K562 (cell line): ENCODE results near the gene HNRNPLL. TPM values are rescaled to one million over a fixed set of nuclear protein-coding genes. Genes with fewer than 3 reads are reported as not detected.
A peak's percentile ranks its signal among the peaks of the same experiment; 100 is the strongest.

Experiments used
- DNMT1 ChIP-seq: fragments of 450-650 bp; IDR thresholded peaks from 2 replicates; pipeline ENCODE4 v1.6.1; 2016; ENCODE audit warnings: antibody characterized with exemption, mild to moderate bottlenecking
- ETV5 ChIP-seq: sonication (generic); formaldehyde crosslinking; IDR thresholded peaks from 2 replicates; pipeline ENCODE4 v1.4.0; 2020; ENCODE audit warnings: low read depth, mild to moderate bottlenecking, missing genetic modification reagents
- HSF4 ChIP-seq: fragments of 250-450 bp; sonication (Bioruptor Pico); IDR thresholded peaks from 2 replicates; pipeline ENCODE4 v2.1.2; 2022; ENCODE audit warnings: mild to moderate bottlenecking, moderate library complexity, borderline replicate concordance
- KLF1 ChIP-seq: fragments of 450-650 bp; IDR thresholded peaks from 2 replicates; pipeline ENCODE4 v1.6.1; 2016; ENCODE audit warnings: missing genetic modification characterization, missing compliant biosample characterization
- PCBP1 ChIP-seq: fragments of 200-400 bp; formaldehyde crosslinking; IDR thresholded peaks from 2 replicates; pipeline ENCODE4 v1.6.1; 2018; ENCODE audit warnings: mild to moderate bottlenecking, low read depth, low read length; ENCODE audit not compliant: poor library complexity, severe bottlenecking
- POLR2H ChIP-seq: IDR thresholded peaks from 2 replicates; pipeline ENCODE4 v1.6.1; 2016; ENCODE audit warnings: missing genetic modification characterization, low read depth, mild to moderate bottlenecking, control low read depth, missing compliant biosample characterization, moderate library complexity
- TCF15 ChIP-seq: fragments of 250-450 bp; sonication (Bioruptor Pico); IDR thresholded peaks from 2 replicates; pipeline ENCODE4 v1.8.0; 2022; ENCODE audit warnings: moderate library complexity, mild to moderate bottlenecking, inconsistent platforms
- XRCC3 ChIP-seq: fragments of 450-650 bp; IDR thresholded peaks from 2 replicates; pipeline ENCODE4 v1.6.1; 2017; ENCODE audit warnings: mild to moderate bottlenecking, moderate library complexity
- ZBTB5 ChIP-seq: fragments of 450-650 bp; IDR thresholded peaks from 2 replicates; pipeline ENCODE4 v1.6.1; 2017; ENCODE audit warnings: antibody characterized with exemption
- ZBTB8A ChIP-seq: fragments of 450-650 bp; IDR thresholded peaks from 2 replicates; pipeline ENCODE4 v1.6.1; 2018; ENCODE audit warnings: mild to moderate bottlenecking, moderate library complexity; ENCODE audit not compliant: partially characterized antibody
- ZFX ChIP-seq: sonication (generic); formaldehyde crosslinking; IDR thresholded peaks from 2 replicates; pipeline ENCODE4 v1.8.0; 2022; ENCODE audit warnings: mild to moderate bottlenecking, missing genetic modification reagents, moderate library complexity
- ZNF311 ChIP-seq: fragments of 250-450 bp; sonication (Bioruptor Pico); IDR thresholded peaks from 2 replicates; pipeline ENCODE4 v1.4.0; 2020; ENCODE audit warnings: mild to moderate bottlenecking, moderate library complexity
- ZNF696 ChIP-seq: fragments of 250-450 bp; sonication (Bioruptor Pico); conservative IDR thresholded peaks from 2 replicates; pipeline ENCODE4 v1.4.0; 2020; ENCODE audit warnings: mild to moderate bottlenecking, moderate library complexity
- polyA plus RNA-seq, 8 experiments: library from polyadenylated mRNA; depleted of rRNA in 4 of 8; stranded (reverse) in 5 of 8; unstranded in 3 of 8; fragments of >200 nt; fragmentation: Nextera tagmentation in 2 of 8; fragmentation: Illumina TruSeq in 1 of 8; extraction: Ambion mirVana in 2 of 8; extraction: Trizol in 1 of 8; gene quantifications; 2 replicates each; pipeline versions ENCODE4 v1.2.1 to v1.2.3, GENCODE V29; 2011 to 2014; ENCODE audit warnings: inconsistent platforms in 1 of 8, missing spikeins in 1 of 8
- total RNA-seq, 7 experiments: library from RNA; depleted of rRNA in 6 of 7; stranded (reverse); fragments of >200 nt in 6 of 7; fragmentation: Illumina TruSeq in 2 of 7; extraction: Trizol in 2 of 7; gene quantifications; 2 replicates each; pipeline versions ENCODE4 v1.2.1 to v1.2.3, GENCODE V29; 2011 to 2021; ENCODE audit warnings: low replicate concordance in 1 of 7
- TF ChIP-seq, protein P1 (sequence below): sonication (generic); formaldehyde crosslinking; IDR thresholded peaks from 2 replicates; pipeline ENCODE4 v1.8.1; 2023; ENCODE audit warnings: mild to moderate bottlenecking, missing genetic modification reagents
- TF ChIP-seq, protein P2 (sequence below): fragments of 150-350 bp; IDR thresholded peaks from 2 replicates; pipeline ENCODE4 v1.6.1; 2014; ENCODE audit warnings: low read depth, mild to moderate bottlenecking, low read length, borderline replicate concordance
- TF ChIP-seq, protein P3 (sequence below): sonication (generic); formaldehyde crosslinking; IDR thresholded peaks from 2 replicates; pipeline ENCODE4 v1.8.0; 2022; ENCODE audit warnings: mild to moderate bottlenecking, missing genetic modification reagents, borderline replicate concordance

Gene HNRNPLL
- total and polyA plus RNA-seq, 9 of the 15 experiments (the other 6 are each of a cell fraction or from before 2014, with no cell fraction given), result 19.8 to 135 (median 57.8) TPM

DNA sequence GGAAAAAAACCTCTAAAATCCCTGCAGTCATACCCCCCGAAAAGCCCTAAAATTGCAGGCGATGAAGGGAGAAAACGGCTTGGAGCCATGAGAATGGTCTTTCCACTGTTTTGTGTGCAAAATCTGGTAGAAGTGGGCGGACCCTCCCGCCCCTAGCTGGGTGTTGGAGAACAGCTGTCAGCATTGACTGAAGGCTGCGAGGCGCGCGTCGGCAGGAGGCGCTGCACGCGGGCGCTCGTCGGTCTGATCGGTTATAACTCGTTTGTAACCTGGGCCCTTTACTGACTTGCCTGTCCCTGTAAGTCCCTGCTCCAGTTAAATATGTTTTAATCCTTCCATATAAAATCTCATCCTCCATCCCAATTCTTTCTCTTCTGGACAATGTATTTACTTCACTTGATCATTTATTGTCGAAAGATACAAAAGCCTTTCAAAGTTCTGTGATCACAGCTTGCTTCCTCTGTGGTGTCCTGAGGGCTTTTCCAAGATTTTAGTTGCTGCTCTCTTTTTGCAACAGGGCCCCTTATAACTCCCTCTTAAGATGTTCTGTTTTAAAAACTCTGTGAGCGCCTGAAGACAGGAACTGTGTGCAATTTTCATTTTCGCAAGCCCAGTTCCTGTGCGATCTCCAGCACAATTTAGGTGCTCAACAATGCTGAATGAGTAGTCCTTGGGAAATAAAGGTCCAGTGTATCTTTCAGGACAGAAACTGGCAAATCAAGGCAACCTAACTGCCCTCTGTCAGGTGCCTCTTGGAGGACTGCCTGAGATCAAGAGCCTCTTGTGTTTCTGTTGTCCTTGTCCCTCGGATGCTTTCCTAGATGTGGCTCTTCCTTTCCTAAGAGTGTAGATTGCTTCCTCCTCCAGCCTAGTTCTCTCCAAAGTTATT is 918 bp upstream of the HNRNPLL start (continued):
- TF ChIP-seq PCBP1 (no peak), ETV5 (CRISPR knock-in tag) (no peak), XRCC3 (no peak), ZNF696 (no peak), TCF15 (CRISPR knock-in tag) (no peak), ZFX (peak; percentile 28; the same call in 1 of the 2 replicates), KLF1 (no peak), POLR2H (tag) (no peak), ZBTB8A (no peak), ZBTB5 (no peak), DNMT1 (no peak), HSF4 (CRISPR knock-in tag) (0 out of 2 replicates have a peak, but pooled peaks have one; percentile 63), ZNF311 (CRISPR knock-in tag) (no peak)
- TF ChIP-seq, protein P1, sequence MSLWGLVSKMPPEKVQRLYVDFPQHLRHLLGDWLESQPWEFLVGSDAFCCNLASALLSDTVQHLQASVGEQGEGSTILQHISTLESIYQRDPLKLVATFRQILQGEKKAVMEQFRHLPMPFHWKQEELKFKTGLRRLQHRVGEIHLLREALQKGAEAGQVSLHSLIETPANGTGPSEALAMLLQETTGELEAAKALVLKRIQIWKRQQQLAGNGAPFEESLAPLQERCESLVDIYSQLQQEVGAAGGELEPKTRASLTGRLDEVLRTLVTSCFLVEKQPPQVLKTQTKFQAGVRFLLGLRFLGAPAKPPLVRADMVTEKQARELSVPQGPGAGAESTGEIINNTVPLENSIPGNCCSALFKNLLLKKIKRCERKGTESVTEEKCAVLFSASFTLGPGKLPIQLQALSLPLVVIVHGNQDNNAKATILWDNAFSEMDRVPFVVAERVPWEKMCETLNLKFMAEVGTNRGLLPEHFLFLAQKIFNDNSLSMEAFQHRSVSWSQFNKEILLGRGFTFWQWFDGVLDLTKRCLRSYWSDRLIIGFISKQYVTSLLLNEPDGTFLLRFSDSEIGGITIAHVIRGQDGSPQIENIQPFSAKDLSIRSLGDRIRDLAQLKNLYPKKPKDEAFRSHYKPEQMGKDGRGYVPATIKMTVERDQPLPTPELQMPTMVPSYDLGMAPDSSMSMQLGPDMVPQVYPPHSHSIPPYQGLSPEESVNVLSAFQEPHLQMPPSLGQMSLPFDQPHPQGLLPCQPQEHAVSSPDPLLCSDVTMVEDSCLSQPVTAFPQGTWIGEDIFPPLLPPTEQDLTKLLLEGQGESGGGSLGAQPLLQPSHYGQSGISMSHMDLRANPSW, result no peak
- TF ChIP-seq, protein P2, sequence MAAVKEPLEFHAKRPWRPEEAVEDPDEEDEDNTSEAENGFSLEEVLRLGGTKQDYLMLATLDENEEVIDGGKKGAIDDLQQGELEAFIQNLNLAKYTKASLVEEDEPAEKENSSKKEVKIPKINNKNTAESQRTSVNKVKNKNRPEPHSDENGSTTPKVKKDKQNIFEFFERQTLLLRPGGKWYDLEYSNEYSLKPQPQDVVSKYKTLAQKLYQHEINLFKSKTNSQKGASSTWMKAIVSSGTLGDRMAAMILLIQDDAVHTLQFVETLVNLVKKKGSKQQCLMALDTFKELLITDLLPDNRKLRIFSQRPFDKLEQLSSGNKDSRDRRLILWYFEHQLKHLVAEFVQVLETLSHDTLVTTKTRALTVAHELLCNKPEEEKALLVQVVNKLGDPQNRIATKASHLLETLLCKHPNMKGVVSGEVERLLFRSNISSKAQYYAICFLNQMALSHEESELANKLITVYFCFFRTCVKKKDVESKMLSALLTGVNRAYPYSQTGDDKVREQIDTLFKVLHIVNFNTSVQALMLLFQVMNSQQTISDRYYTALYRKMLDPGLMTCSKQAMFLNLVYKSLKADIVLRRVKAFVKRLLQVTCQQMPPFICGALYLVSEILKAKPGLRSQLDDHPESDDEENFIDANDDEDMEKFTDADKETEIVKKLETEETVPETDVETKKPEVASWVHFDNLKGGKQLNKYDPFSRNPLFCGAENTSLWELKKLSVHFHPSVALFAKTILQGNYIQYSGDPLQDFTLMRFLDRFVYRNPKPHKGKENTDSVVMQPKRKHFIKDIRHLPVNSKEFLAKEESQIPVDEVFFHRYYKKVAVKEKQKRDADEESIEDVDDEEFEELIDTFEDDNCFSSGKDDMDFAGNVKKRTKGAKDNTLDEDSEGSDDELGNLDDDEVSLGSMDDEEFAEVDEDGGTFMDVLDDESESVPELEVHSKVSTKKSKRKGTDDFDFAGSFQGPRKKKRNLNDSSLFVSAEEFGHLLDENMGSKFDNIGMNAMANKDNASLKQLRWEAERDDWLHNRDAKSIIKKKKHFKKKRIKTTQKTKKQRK, result no peak
- TF ChIP-seq, protein P3, sequence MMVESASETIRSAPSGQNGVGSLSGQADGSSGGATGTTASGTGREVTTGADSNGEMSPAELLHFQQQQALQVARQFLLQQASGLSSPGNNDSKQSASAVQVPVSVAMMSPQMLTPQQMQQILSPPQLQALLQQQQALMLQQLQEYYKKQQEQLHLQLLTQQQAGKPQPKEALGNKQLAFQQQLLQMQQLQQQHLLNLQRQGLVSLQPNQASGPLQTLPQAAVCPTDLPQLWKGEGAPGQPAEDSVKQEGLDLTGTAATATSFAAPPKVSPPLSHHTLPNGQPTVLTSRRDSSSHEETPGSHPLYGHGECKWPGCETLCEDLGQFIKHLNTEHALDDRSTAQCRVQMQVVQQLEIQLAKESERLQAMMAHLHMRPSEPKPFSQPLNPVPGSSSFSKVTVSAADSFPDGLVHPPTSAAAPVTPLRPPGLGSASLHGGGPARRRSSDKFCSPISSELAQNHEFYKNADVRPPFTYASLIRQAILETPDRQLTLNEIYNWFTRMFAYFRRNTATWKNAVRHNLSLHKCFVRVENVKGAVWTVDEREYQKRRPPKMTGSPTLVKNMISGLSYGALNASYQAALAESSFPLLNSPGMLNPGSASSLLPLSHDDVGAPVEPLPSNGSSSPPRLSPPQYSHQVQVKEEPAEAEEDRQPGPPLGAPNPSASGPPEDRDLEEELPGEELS, result no peak
